ENCODE data around the gene ACADSB.

The ACADSB gene

DNA sequence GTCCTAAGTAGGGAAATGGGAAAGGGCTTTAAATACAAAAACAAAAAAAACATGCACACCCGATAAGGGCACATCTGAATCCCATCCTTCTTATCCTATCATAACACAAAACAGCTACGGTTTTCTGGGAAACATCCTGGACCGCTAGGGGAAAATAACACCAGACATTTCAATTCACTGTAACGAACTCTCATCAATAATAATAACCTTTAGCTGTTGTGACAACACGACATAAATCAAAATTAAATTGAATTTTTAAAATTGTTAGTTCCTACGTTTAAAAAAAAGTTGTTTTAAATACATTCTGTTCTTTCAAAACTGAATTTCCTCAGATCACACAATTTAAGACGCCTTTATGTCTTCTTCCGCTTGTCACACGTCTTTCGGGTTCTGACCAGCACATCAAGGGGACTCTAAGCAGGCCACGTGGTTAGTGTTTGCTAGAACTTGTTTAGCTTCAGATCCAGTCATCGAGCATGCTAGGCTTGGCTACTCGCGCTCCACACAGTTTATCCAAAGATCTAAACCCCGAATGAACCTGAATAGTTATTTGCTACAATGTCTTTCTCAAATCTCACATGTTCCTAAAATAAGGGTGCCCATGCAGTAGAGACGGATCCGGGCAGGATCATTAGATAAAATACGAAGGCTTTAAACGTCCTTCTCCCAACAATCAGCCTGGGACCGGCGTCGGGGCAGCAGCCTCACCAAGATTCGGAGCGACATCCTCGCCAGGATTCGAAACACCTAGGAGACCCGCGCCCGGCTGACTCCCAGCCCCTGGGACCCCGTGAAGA is 1.1 kb upstream of the ACADSB start:
- no peak for DNase-seq

DNA sequence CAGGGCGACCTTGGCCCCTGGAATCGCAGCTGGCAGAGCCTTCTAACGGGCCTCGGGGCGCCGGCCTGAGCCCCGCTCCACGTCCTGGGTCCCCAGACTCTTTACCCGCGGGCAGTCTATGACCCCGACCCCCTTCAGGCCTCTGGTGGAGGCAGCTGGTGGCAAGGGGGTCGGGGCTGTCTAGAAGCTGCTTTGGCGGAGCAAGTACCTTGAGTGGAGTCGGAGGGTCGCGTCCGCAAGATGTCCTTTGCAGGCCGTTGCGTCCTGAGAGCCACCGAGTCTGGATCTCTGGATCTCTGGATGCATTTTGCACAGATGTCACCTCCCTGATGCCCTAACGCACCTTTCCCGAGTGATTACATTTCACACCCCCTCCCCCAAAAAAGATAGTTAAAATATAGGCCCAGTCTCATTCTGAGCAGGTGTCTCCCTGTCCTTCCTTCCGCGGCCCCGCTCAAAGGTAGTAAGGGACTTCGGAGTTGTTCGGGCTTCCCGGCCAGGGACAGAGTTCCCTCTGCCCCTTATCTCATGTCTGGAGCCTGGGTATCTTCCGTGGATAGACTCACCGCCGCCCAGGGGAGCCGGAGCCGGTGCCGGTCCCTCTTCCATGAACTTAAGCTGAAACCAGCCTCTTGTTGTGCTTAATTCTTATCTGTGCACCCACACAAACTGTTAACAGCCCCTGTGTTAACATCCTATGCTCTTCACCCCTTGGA is 457 bp downstream of the ACADSB start:
- DNase-seq: no peak

DNA sequence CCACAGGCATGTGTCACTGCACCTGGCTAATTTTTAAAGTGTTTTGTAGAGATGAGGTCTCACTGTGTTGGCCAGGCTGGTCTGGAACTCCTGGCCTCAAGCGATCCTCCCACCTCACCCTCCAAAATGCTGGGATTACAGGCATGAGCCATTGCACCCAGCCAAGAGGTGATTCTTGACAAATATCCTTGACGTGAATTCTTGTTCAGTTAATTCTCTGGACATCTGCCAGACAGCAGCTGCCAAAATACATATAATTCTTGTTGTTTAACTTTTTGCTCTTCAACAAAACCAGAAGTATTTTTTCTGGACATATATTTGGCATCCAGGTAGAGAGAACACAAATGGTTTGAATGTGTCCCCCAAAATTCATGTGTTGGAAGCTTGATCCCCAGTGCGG is 3.2 kb downstream of the ACADSB start:
- no peak for DNase-seq

DNA sequence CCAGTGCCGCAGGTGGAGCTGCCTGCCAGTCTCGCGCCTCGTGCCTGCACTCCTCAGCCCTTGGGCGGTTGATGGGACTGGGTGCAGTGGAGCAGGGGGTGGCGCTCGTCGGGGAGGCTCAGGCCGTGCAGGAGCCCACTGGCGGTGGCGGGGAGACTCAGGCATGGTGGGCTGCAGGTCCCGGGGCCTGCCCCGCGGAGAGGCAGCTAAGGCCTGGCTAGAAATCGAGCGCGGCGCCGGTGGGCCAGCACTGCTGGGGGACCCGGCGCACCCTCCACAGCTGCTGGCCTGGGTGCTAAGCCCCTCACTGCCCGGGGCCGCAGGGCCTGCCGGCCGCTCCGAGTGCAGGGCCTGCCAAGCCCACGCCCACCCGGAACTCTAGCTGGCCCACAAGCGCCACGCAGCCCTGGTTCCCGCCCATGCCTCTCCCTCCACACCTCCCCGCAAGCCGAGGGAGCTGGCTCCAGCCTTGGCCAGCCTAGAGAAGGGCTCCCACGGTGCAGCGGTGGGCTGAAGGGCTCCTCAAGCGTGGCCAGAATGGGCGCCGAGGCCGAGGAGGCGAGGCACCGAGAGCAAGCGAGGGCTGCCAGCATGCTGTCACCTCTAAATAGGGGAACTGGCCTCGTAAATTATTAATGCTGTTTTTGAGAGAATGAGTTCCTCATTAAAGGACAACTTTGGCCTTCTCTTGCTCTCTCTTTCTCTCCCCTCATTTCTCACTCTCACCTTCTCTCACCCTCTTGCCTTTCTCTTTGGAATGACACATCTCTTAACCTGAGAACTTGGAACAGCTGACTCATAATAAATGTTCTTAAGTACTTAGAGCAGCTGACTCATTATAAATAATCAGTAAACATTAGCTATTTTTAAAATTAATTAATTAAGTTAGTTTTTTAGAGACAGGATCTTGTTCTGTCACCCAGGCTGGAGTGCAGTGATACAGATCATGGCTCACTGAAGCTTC is 4.9 kb downstream of the ACADSB start:
- DNase-seq: no peak

DNA sequence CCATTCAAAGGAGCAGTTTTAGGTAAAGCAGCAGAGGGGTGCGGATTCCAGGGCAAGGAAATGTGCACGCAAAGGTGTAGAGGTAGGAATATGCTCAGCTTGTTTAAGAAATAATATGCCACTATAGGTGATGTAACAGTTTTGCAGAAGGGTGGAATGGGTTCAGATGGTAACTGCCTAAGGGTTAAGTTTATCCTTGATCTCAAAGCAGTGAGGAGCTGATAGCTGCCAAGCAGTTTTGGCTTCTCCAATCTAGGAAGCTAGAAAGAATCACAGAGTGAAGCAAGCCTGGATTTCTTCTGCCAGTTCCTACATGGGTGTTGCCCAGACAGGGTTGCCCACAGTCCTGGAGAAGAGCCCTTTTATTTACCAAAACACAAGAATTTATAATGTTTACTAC is 6.0 kb downstream of the ACADSB start:
- no peak for DNase-seq

DNA sequence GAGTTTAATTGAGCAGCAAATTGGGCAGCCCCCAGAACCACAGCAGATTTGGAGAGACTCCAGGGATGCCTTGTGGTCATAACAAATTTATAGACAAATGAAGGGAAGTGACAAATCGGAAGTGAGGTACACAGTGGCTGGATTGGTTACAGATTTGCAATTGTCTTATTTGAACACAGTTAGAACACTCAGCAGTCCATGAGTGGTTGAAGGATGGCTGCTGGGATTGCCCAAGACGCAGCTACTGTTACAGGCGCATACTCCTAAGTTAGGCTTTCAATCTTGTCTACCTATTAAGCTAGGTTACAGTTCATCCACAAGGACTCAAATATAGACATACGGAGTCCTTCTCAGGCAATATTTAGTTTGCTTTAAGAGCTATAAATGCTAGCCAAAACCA is 7.4 kb downstream of the ACADSB start:
- no peak for DNase-seq

DNA sequence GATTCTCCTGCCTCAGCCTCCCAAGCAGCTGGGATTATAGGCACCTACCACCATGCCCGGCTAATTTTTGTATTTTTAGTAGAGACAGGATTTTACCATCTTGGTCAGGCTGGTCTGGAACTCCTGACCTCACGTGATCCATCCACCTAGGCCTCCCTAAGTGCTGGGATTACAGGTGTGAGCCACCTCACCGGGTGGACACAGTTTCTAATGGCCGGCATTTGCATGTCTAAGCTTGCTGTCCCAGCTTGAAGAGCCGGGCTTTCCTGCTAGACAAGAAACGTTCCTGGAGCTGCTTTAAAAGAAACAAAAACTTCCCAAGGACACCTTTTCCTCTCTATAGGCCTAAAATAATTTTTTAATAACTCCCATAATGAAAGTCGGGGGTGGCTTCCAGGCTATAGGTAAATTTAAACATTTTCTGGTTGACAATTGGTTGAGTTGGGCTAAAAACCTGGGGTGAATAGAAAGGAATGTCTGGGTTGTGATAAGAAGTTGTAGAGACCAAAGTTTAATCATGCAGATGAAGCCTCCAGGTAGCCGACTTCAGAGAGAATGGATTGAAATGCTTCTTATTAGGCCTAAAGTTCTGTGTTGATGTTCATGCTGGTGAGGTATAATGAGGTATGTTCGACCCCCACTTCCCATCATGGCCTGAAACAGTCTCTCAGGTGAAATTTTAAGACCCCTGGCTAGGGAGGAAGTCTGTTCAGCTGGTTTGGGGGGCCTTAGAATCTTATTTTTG is 8.8 kb downstream of the ACADSB start:
- no peak for DNase-seq

DNA sequence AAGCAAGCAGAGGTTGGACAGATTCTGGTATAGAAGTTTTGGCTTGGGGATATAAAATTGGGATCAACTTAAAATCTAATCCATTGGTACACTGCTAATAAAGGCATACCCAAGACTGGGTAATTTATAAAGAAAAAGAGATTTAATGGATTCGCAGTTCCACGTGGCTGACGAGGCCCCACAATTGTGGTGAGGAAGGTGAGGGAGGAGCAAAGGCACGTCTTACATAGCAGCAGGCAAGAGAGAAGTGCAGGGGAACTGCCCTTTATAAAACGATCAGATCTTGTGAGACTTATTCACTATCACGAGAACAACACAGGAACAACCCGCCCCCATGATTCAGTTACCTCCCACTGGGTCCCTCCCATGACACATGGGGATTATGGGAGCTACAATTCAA is 9.7 kb downstream of the ACADSB start:
- DNase-seq: no peak

DNA sequence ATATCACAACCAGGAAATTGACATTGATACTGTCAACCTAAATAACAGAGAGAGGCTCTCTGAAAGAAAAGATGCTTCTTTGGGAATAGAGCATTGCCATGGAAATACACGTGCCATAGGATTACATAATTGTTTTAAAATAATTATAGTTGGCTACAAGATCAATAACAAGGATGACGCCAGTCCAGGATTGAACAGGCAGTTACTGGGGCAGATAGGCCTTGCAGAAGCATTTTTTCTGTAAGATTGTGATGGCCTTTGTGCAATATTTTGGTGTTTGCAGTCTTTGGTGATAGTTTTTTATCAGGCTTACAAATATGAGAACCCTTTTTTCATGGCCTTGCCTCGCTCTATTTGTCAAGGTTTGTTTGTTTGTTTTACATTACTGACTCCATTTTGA is 10.5 kb downstream of the ACADSB start:
- DNase-seq: no peak

DNA sequence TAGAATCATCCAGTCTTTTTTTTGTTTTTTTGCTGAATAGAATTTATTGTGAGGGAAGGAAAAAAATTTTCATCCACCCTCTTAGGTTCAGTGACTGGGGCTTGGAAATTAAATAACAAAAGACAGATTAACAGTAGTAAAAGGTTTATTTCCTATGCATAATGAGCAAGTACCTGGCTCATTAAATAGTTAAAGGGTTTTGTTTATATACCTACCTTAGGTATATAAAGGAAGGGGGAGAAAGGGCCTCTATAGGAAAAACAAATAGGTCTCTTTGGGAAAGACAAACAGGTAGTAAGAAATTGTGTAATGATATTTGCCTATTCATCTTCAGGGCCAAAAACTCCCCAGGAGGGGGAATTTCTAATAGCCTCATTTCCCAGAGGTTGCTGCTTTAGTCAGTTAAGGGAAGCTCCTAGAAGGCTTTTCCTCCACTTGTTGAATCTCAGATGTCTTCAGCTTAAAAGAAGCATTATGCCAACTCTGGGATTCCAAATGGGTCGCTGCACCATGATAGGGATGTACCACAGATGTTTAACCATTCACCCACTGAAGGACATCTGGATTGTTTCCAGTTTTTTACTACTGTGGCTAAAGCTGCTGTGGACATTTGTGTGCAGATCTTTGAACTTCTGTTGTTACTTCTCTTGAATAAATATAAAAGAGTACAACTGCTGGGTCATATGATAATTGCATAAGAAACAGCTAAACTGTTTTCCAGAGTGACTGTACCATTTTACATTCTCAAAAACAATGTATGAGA is 11.3 kb downstream of the ACADSB start:
- no peak for DNase-seq

DNA sequence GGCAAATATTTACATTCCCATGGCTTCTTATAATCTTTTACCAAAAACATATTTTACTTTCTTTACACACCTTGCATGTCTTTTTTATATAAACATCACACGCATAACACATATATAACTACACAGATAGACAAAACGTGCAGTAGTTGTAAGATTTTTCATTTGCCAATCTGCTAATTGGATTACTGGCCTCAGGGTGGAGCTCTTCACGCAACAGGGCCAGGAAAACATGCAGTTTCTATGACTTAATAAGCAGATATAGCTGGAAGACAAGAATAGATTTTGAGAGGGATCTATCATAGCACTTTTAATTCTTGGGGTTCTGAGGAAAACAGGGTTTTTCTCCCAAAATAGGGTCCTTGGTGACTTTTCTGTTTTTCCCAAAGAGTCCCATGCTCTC is 12.7 kb downstream of the ACADSB start:
- no peak for DNase-seq

DNA sequence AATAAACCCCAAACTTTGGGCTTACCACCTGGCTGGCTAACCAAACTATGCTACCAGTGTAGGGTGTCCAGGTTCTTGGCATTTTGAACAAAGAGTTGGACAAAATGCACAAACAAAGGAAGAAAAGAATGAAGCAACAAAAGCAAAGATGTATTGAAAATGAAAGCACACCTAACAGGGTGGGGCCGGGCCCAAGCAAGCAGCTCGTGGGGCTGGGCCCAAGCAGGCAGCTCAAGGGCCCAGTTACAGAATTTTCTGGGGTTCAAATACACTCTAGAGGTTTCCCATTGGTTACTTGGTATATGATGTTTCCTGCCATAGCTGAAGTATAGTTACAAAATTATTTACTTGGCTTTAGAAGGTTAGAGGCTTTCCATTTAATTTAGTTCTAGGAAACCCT is 15.7 kb downstream of the ACADSB start:
- no peak for DNase-seq

DNA sequence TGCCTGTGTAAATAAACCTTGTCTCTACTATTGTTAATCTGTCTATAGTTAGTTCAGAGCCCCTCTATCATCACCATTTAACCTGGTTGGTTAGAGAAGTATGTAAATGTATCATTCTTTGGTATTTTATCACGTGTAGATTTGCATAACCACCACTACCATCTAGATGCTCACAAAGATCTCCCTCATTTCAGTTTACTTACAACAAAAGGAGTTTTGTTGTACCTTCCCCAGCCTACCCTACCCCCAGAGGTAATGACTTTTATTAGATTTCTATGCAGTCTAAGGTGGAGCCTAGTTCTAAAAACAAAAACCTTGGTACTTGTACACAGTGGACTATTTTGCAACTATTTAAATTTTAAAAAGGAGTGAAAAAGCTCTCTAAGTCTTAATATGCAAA is 17.5 kb downstream of the ACADSB start:
- DNase-seq: no peak

DNA sequence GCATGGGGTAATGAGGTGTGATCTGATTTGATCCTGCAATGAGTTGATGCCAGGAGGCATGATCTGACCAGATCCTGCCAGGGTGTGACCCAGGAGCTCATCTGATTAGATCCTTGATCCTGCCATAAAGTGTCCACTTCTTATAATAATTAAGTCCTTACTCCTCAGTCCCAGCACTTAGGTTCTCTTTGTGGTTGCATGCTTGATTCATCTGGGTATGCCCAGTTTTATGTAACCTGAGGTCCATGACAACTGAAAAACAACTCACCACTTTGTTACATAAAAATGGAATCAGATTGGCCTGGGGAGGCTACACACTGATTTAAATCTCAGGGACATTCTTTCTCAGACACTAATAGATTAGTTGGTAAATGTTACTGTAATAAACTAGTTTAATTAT is 19.1 kb downstream of the ACADSB start:
- DNase-seq: no peak

DNA sequence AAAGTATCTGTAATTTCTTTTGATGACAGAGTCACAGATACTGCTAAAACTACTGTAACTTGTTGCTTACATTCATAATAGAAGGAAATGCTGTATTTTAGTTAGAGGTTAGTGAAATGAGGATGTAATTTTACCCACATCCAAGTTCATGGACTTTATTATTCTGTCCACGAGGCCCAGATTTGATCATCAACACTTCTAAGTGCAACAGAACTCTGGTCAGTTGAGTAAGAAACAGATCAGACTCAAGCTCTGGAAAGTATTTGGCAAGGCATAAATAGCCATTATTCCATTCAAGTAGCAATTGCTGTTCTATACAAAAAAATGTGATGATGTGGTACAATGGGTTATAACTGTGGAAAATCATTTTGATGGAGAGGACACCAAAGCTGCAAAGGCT is 22.3 kb downstream of the ACADSB start:
- DNase-seq: no peak

DNA sequence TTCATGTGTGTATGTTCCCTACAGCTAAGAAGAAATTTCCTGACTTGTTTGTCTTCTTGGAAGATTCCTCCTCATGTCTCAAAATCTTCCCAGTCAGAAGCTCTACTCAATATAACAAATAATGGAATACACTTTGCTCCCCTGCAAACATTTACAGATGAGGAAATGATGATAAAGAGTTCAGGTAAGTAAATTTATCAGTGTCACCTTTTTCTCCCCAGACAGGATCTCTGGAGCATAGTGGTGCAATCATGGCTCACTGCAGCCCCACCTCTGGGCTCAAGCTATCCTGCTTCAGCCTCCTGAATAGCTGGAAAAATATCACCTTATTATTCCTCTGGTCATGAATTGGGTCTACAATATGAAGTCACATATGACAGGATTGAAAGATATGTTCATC is 25.5 kb downstream of the ACADSB start:
- DNase-seq: no peak

DNA sequence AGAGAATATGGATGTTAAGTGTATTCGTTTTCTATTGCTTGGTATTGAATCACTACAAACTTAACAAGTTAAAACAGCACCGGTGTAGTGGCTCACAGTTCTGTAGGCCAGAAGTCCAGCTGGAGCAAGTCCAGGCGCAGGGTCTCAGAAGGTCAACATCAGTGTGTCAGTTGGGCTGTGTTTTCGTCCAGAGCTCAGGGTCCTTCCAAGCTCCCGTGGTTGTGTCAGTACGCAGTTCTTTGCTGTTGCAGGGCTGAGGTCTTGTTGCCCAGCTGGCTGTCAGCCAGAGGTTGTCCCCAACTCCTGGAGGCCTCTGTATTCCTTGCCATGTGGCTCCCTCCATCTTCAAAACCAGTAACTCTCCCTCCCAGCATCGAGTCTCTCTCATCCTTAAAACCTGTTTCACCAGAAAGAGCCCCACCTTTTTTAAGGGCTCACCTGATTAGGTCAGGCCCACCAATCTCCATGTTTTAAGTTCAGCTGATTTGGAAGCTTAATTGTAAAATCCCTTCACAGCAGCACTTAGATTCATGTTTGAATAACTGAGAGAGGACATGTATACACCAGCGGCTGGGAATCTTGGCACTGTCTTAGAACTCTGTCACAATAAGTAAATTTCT is 26.8 kb downstream of the ACADSB start:
- no peak for DNase-seq

DNA sequence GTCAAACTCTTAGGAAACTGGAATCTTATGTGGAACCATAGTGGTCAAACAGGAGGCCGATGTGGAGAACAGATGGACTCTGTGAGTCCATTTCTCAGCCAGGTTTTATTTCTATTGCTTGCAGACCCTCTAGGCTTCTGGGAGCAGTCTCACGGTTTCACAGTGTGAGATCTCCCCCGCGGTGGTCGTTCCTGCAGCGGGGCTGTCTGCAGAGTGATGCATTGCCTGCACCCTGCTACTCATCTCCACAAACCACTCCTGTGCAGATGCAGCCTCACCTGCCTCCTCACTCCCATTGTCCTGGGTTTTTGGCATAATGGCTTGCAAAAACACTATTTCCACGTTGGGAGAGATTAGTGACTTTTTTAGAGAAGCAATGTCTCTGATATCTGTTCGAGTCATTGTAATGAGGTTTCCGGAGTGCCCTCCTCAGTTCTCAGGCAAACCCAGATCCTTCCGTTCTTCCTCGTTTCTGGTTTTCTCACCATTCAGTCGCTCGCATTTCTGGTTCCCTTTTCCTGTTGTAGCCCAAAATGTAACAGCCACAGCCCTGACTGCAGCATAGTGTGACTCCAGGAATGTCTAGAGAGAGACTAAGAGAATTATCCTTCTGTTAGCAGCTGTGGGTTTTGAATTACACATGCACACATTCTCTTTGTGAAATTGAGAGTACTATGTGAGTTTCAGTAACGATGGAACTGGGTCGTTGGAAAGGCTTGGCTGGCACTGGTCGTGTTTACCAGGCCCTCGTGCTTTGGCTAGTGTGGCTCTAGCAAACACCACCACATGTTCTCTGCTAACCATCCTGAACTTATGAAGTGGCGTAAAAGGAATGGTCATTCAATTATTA is 30.2 kb downstream of the ACADSB start:
- no peak for DNase-seq

DNA sequence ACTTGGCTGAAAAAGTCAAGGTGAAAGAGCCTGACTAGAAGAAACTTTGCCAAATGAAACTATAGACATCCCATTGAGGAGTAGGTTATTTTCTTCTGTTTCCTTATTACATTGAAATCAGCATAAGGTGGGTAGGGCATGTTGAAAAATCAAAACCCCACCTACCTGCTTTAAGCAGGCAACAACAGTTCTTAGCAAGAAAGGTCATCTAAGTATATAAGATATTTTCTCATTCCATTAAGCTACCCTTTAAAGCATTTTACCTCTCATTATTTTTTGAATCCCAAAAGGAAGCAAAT is 30.8 kb downstream of the ACADSB start:
- no peak for DNase-seq

DNA sequence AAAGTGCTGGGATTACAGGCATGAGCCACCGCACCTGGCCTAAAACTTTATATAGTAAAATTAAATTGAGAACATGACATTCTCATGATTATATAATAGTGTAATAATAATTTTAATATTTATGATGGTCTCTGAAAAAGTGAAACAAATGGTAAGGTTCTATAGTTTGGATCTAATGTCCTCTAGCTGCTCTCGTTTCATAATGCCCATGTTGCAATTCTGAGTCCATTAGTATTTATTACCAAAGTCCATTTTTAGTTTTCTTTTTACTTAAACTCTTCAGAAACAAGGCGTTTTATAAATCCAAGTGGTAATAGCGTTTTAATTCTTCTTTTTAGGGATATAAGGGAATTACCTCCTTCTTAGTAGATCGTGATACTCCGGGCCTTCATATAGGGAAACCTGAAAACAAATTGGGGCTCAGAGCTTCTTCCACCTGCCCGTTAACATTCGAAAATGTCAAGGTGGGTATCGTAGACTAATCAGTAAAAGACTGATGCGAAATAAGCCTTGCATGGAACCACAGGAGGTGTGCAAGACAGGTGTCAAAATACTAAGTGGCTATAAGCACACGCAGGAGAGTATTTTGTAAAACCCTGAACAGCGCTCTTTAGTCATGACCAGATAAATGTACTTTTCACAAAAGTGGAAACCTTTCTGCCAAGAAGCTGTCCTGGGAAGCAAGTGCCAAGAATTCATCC is 34.1 kb downstream of the ACADSB start:
- DNase-seq: no peak

Data from NCI-H2029 treated with DMSO at 0.1 percent for 48 hours (cell line).